CD4-positive, alpha-beta T cell treated with Interleukin-6 at 100 ng/mL for 8 hours (primary cell): ENCODE data around the gene GTSE1.

ENCODE experiments used
- DNase-seq: peaks from one replicate; pipeline ENCODE4 v3.0.0-alpha.2; 2020; ENCODE audit warnings: mixed read lengths, low spot score

GTSE1 gene

GRCh38 chr22:46328797-46329196, 32.1 kb downstream of the GTSE1 start:
- no peak for DNase-seq

GRCh38 chr22:46329616-46330015, 32.9 kb downstream of the GTSE1 start:
- no peak for DNase-seq

DNA sequence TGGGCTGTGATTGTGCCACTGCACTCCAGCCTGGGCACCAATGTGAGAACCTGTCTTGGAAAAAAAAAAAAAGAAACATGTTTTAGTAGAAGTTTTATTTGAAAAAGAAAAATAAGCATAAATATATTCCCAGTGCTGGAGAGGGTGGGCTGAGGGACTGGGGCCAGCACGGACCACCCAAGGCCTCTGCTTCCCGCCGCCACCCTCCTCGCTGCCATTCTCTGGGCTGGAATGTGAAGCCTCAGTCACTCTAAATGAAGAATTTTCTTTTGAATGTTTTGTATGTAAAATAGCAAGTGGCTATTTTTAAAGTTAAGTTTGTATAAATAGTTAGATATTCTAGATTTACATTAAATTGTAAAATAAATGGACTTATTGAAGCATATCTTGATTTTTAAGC, 33.8 kb downstream of the GTSE1 start:
- no peak for DNase-seq

- no peak for DNase-seq
Observed at GRCh38 chr22:46331496-46331895, 34.8 kb downstream of the GTSE1 start.

- peak; percentile 70 for DNase-seq
Observed at GRCh38 chr22:46335201-46336118, 38.8 kb downstream of the GTSE1 start, which contains the start of gene TRMU. Gene TRMU, plus strand, starts transcription at chr22:46335714. Its CDS starts 51 bp downstream, at chr22:46335765.

DNA sequence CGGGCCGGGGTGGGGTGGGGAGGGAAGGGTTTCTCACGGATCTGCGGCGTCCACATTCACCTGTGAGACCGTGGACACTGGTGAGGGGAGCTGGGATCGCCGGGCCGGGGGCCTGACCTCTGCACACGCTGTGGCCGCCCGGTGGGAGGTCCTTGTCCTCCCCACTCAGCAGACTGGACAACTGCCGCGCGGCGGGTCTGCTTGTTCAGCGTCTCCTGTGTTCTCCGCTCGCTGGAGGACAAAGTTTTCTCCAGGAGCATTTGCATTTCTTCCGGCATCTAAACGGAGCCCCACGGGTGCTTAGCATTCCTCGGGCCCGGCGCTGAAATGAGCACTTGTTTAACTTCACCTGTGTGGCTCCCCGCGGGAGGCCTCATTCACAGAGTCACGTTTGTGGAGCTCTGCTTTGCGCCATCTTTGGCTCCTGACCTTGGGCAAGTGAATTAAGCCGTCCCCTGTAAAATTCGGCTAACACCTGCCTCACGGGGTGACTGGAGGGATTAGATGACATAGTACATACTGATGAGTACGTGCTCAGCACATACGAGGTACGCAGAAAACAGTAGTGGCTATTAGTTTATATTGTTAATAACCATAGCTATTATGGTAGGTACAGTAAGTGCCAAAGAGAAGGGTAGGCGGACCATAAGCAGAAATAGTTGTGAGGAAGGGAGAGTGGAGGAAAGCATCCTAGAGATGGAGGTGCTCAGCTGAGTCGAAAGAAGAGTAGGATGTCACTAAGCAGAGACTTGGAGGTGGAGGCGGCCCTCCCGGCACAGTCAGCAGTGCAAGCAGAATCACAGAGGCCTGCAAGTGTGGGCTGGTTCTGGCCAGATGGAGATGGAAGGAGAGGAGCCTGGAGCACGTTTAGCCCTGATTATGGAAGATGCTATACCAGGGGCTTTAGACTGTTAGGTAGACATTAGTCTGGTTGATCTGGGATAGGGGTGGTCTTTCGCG, 39.7 kb downstream of the GTSE1 start:
- no peak for DNase-seq

- no peak for DNase-seq
Observed at GRCh38 chr22:46337870-46338269, 41.2 kb downstream of the GTSE1 start.

- DNase-seq: no peak
Observed at GRCh38 chr22:46338636-46339035, 42.0 kb downstream of the GTSE1 start.

DNA sequence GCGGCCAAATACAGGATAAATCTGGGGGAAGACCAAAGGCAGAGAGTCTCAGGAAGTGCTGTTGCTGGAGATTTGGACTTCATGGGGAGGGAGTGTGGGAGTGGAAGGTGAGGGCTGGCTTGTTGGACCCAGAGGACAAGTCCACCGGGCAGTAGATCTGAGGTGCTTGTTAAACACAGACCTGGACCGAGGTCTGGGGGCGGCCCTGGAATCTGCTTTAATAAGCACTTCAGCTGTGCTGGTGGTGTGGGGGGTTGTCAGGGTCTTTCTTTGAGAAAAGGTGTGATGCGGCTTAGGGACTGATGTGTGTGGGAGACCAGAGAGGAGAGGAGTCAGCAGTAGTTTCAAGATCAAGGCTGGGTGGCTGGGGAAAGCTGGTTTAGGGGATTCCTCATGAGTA, 43.3 kb downstream of the GTSE1 start:
- DNase-seq: no peak

DNA sequence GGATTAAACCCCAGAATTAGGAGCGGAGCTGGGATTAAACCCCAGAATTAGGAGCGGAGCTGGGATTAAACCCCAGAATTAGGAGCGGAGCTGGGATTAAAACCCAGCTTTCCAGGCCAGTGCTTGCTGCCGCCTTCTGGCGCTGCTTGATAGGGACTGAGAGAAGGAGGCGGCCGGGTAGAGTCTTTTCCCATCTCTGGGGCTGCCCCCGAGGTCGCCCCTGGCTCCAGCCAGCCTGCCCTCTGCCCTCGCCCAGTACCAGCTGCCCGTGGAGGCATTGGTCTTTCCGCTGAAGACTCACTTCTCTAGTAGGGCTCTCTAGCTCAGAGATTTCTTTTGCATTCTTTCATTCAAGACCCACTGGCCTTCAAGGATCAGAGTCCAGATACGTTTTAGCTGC, 44.0 kb downstream of the GTSE1 start:
- no peak for DNase-seq

- DNase-seq: no peak
Observed at GRCh38 chr22:46346680-46347405, 50.2 kb downstream of the GTSE1 start.

- DNase-seq: no peak
Observed at GRCh38 chr22:46347646-46348045, 51.0 kb downstream of the GTSE1 start.

GRCh38 chr22:46348099-46348695, 51.5 kb downstream of the GTSE1 start:
- no peak for DNase-seq

DNA sequence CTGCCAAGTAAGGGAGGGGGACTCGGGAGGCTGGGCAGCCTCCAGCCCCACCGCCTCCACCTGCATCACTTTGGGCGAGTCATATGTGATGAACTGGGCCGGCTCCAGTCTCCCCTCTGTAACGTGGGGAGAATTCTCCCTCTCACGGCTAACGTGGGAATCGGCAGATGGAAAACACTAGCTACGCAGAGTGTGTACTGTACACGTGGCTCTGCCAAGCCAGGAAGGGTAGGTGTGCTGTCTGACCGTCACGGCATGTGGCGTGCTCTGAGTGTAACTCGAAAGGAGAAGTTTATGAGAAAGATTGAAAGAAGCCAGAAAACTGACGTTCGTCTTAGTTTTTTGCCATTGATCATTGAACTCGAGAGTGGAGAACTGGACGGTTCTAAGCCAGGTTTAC, 52.6 kb downstream of the GTSE1 start:
- no peak for DNase-seq

DNA sequence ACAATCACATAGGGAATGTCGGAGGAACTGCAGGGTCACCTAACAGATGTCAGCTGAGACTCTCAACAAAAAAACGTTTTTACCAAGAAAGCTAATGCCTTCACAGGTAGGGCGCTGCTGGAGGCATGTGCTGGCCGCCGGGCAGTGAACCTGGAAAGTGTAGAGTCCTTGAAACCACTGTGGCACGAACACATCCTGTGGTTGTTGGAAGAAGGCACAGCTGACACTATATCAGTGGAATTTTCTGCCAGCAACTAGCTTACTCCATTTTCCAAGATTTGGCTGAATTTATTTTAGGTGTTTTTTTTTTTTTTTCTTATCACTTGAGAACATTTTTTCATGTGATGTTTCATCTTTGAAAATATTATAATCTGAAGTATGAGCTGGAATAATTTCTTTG, 53.0 kb downstream of the GTSE1 start:
- no peak for DNase-seq

DNA sequence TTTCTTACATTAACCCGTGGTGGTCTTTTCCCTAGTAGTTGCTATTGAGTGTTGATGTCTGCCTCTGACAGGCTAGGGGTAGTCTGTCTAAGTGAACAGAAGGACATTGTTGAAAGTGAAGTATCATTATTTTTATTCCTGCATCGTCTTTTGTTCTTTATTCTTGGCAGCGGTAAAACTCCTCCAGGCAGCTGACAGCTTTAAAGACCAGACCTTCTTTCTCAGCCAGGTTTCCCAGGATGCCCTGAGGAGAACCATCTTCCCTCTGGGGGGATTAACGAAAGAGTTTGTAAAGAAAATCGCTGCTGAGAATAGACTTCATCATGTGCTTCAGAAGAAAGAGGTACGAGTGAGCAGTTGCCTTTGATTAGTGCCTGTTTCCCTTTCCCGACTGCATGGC, 53.5 kb downstream of the GTSE1 start:
- no peak for DNase-seq

- DNase-seq: no peak
Observed at GRCh38 chr22:46350646-46351045, 54.0 kb downstream of the GTSE1 start.

GRCh38 chr22:46351131-46351735, 54.6 kb downstream of the GTSE1 start:
- no peak for DNase-seq

DNA sequence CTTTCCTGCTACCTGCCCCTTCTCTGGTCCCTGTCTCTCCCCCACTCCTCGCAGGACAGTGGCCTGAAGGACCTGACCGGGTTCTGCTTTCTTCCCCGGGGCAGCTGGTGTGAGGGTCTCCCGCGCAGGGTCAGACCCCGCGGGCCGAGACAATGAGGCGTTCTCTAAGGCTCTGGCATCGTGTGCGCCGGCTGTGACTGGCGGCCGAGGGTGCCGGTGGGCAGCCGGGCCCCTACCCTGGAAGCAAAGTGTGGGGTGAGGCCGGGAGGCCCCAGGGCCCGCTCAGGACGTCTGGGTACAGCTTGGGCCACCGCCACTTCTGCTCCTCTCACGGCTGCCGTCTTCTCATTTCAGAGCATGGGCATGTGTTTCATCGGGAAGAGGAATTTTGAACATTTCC, 55.1 kb downstream of the GTSE1 start:
- DNase-seq: no peak

DNA sequence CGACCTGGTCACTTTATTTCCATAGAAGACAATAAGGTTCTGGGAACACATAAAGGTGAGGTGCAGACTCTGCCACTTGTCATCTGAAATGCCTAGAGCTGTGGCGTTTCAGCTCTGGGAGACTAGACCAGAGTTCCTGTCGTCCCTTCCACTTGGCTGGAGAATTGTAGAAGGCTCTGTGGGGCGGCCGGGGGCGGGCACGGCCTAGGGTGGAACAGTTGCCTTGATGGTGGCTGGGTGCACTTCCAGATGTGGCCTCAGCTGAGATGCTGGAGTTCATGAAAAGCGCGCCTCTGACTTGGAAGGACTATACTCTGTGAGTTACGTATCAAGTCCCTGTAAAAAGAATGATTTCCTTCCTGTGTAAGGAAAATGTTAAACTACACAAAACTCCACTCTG, 55.6 kb downstream of the GTSE1 start:
- no peak for DNase-seq

GRCh38 chr22:46352691-46353386, 56.2 kb downstream of the GTSE1 start:
- DNase-seq: no peak
